Measurements from ENCODE around the gene HSPA1A. TPM values are rescaled to one million over a fixed set of nuclear protein-coding genes. Genes with fewer than 3 reads are reported as not detected.
"Not testable (repeated sequence)": the region's sequence is repeated elsewhere in the genome, so short reads cannot be mapped to it uniquely, and the experiment has no call there.

The HSPA1A gene
- total and polyA plus RNA-seq, 4 donors: 28.8 to 120 (median 77.6) TPM

DNA sequence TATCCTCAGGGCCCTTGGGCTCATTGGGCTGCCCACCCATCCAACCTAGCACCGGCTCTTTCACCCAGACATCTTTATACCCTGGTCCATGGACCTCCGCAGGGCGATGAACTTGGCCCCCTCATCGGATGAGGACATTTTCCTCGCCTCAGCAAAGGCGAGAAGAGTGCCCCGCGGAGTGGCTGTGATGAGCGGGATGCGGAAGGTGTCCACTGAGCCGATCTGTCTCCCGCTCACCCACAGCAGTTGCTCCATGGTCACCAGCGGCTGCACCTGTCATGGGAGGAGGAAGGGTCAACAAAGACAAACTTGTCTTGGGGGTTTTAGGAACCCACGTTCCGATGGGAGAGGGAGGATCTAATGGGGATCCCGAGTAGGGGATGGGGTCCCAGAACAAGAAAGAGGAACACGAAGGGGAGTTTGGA lies 46.6 kb downstream of the HSPA1A start:
- Histone ChIP-seq H3K4me3 (ENCODE audit: low read depth in 1 of 3, low read length in 3 of 3) (peak overlapping the region; percentile 64 to 86 (median 85)), H3K36me3 (ENCODE audit: control insufficient read depth in 4 of 4, insufficient read depth in 3 of 4, low read depth in 1 of 4, low read length in 3 of 4) (peaks cover 9 to 28% (median 12%) of the 10 kb centered on the region in 4 donors), H3K9ac (ENCODE audit: low read depth in 1 of 2, low read length in 2 of 2) (peak overlapping the region; percentile 86 to 88), H3K27me3 (ENCODE audit: control insufficient read depth in 4 of 4, insufficient read depth in 4 of 4, low read length in 3 of 4) (no peaks in the 10 kb centered on the region), H3K9me3 (ENCODE audit: control insufficient read depth in 4 of 4, low read length in 3 of 4) (no peaks in the 10 kb centered on the region), H3K4me1 (ENCODE audit: control insufficient read depth in 4 of 4, insufficient read depth in 4 of 4, low read length in 3 of 4) (peaks cover 11 to 21% (median 17%) of the 10 kb centered on the region in 4 donors), H3K27ac (ENCODE audit: low read depth in 1 of 2, low read length in 2 of 2) (peak overlapping the region; percentile 84 to 85)
- no peak for DNase-seq (ENCODE audit: low spot score)
- TF ChIP-seq, protein P1, sequence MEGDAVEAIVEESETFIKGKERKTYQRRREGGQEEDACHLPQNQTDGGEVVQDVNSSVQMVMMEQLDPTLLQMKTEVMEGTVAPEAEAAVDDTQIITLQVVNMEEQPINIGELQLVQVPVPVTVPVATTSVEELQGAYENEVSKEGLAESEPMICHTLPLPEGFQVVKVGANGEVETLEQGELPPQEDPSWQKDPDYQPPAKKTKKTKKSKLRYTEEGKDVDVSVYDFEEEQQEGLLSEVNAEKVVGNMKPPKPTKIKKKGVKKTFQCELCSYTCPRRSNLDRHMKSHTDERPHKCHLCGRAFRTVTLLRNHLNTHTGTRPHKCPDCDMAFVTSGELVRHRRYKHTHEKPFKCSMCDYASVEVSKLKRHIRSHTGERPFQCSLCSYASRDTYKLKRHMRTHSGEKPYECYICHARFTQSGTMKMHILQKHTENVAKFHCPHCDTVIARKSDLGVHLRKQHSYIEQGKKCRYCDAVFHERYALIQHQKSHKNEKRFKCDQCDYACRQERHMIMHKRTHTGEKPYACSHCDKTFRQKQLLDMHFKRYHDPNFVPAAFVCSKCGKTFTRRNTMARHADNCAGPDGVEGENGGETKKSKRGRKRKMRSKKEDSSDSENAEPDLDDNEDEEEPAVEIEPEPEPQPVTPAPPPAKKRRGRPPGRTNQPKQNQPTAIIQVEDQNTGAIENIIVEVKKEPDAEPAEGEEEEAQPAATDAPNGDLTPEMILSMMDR (IDR thresholded peaks at IDR 0.05; ENCODE audit: low read depth, low read length, missing input control): no peak
- WGBS: 48% methylated on average over 17 of the region's 17 CpGs

DNA sequence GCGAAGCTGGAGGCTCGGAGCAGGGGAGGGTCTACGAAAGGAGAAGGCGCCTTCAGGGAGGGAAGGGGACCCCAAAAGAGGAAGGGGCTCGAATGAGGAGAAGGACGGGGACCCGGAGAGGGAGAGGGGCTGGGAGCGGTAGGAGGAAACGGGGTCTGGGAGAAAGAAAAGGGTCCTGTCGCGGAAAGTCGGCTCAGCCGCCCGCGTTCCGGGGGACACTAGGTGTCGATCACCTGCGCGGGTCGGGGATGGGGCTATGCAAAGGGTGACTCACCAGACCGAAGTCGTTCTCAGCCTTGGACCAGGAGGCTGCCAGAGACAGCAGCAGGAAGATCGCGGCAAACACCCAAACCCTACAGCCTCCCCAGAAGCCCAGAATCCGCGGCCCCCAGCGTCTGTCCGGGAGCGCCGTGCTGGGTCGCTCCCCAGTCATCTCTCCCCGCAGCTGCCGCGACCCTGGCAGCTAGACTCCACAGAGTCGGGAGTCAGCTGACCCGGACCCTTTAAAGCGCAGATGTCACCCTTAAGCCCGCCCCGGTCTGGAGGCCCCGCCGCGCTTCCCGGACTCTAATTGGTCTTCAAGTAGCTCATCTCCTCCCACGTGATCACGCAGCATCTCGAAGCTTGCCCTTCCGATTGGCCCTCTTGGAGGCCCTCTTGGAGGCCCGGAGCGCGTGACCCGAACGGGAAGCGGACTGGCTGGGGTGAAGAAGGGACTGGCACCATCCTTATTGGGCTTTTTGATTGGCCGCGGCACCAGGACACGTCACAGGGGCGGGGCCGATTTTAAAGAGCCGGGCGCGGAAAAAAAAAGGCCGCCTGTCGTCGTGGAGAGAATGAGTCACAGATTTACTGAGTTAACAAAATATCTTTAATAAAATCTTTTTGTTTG lies 47.2 kb downstream of the HSPA1A start, which contains the start of gene NEU1:
Gene NEU1 (minus strand): TSS at position 478 of the 892 bp plus-strand sequence. CDS start 45 bp downstream, at position 433.
- Histone ChIP-seq H3K36me3 (ENCODE audit: control insufficient read depth in 4 of 4, insufficient read depth in 3 of 4, low read depth in 1 of 4, low read length in 3 of 4) (peaks cover 6 to 26% (median 9%) of the 10 kb centered on the region in 4 donors), H3K4me1 (ENCODE audit: control insufficient read depth in 4 of 4, insufficient read depth in 4 of 4, low read length in 3 of 4) (peaks cover 11 to 21% (median 17%) of the 10 kb centered on the region in 4 donors), H3K4me3 (ENCODE audit: low read depth in 1 of 3, low read length in 3 of 3) (peak within 1 kb of the TSS; percentile 66 to 86 (median 85)), H3K9ac (ENCODE audit: low read depth in 1 of 2, low read length in 2 of 2) (peak within 1 kb of the TSS; percentile 86 to 88), H3K9me3 (ENCODE audit: control insufficient read depth in 4 of 4, low read length in 3 of 4) (no peaks in the 10 kb centered on the region), H3K27ac (ENCODE audit: low read depth in 1 of 2, low read length in 2 of 2) (peak within 1 kb of the TSS; percentile 84 to 85), H3K27me3 (ENCODE audit: control insufficient read depth in 4 of 4, insufficient read depth in 4 of 4, low read length in 3 of 4) (no peaks in the 10 kb centered on the region)
- DNase-seq (ENCODE audit: low spot score): peak; percentile 96
- WGBS: under 1% methylated on average over 64 of the region's 64 CpGs
- TF ChIP-seq EGR1 (IDR thresholded peaks at IDR 0.05; ENCODE audit: low read depth in 2 of 2) (peak; percentile 42 to 82), HNF4G (IDR thresholded peaks at IDR 0.05) (no peak), HNF4A (conservative IDR thresholded peaks at IDR 0.05) (peak; percentile 51 to 56), RAD21 (IDR thresholded peaks at IDR 0.05) (peak in 1 of 2 donors; percentile 31), GABPA (IDR thresholded peaks at IDR 0.05 in 1 of 2, conservative IDR thresholded peaks at IDR 0.05 in 1 of 2) (peak in 1 of 2 donors; percentile 76), FOXA1 (IDR thresholded peaks at IDR 0.05) (no peak), TAF1 (conservative IDR thresholded peaks at IDR 0.05) (peak; percentile 87), FOXA2 (IDR thresholded peaks at IDR 0.05) (no peak), NR2F2 (IDR thresholded peaks at IDR 0.05) (peak; percentile 37), YY1 (IDR thresholded peaks at IDR 0.05) (peak; percentile 78), JUND (IDR thresholded peaks at IDR 0.05) (peak; percentile 97 to 98), RXRA (IDR thresholded peaks at IDR 0.05) (peak in 1 of 2 donors; percentile 62), SP1 (IDR thresholded peaks at IDR 0.05) (peak; percentile 87)
- TF ChIP-seq, protein P2, sequence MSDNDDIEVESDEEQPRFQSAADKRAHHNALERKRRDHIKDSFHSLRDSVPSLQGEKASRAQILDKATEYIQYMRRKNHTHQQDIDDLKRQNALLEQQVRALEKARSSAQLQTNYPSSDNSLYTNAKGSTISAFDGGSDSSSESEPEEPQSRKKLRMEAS (IDR thresholded peaks at IDR 0.05): peak; percentile 82
- TF ChIP-seq, protein P3, sequence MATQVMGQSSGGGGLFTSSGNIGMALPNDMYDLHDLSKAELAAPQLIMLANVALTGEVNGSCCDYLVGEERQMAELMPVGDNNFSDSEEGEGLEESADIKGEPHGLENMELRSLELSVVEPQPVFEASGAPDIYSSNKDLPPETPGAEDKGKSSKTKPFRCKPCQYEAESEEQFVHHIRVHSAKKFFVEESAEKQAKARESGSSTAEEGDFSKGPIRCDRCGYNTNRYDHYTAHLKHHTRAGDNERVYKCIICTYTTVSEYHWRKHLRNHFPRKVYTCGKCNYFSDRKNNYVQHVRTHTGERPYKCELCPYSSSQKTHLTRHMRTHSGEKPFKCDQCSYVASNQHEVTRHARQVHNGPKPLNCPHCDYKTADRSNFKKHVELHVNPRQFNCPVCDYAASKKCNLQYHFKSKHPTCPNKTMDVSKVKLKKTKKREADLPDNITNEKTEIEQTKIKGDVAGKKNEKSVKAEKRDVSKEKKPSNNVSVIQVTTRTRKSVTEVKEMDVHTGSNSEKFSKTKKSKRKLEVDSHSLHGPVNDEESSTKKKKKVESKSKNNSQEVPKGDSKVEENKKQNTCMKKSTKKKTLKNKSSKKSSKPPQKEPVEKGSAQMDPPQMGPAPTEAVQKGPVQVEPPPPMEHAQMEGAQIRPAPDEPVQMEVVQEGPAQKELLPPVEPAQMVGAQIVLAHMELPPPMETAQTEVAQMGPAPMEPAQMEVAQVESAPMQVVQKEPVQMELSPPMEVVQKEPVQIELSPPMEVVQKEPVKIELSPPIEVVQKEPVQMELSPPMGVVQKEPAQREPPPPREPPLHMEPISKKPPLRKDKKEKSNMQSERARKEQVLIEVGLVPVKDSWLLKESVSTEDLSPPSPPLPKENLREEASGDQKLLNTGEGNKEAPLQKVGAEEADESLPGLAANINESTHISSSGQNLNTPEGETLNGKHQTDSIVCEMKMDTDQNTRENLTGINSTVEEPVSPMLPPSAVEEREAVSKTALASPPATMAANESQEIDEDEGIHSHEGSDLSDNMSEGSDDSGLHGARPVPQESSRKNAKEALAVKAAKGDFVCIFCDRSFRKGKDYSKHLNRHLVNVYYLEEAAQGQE (IDR thresholded peaks at IDR 0.05): peak; percentile 92
- TF ChIP-seq, protein P4, sequence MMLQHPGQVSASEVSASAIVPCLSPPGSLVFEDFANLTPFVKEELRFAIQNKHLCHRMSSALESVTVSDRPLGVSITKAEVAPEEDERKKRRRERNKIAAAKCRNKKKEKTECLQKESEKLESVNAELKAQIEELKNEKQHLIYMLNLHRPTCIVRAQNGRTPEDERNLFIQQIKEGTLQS (IDR thresholded peaks at IDR 0.05): peak; percentile 67
- TF ChIP-seq, protein P1 (IDR thresholded peaks at IDR 0.05; ENCODE audit: low read depth, low read length, missing input control): no peak

DNA sequence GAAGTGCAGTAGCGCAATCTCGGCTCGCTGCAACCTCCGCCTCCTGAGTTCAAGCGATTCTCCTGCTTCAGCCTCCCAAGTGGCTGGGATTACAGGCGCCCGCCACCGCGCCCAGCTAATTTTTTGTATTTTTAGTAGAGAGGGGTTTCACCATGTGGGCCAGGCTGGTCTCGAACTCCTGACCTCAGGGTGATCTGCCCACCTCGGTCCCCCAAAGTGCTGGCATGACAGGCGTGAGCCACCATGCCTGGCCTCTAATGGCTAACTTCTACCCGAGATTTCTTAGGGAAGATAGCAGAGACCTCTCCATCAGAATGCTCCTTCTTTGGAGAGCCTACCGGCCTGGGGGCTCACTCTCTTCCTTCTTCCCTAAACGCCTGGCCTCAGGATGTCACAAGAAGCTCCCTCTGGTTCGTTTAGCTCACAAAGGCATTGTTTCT lies 48.8 kb downstream of the HSPA1A start:
- 28% methylated on average over 16 of the region's 16 CpGs for WGBS
- peak overlapping the region; percentile 80 to 83 for H3K27ac ChIP-seq (ENCODE audit: low read depth in 1 of 2, low read length in 2 of 2)
- H3K36me3 ChIP-seq (ENCODE audit: control insufficient read depth in 4 of 4, insufficient read depth in 3 of 4, low read depth in 1 of 4, low read length in 3 of 4): peaks cover 4 to 17% (median 5%) of the 10 kb centered on the region in 4 donors
- peak overlapping the region in 1 of 3 donors; percentile 66 for H3K4me3 ChIP-seq (ENCODE audit: low read depth in 1 of 3, low read length in 3 of 3)
- not testable (repeated sequence) for H3K27me3 ChIP-seq (ENCODE audit: control insufficient read depth in 4 of 4, insufficient read depth in 4 of 4, low read length in 3 of 4); DNase-seq (ENCODE audit: low spot score); H3K9me3 ChIP-seq (ENCODE audit: control insufficient read depth in 4 of 4, low read length in 3 of 4); H3K9ac ChIP-seq (ENCODE audit: low read depth in 1 of 2, low read length in 2 of 2)
- H3K4me1 ChIP-seq (ENCODE audit: control insufficient read depth in 4 of 4, insufficient read depth in 4 of 4, low read length in 3 of 4): peaks cover 11 to 21% (median 17%) of the 10 kb centered on the region in 4 donors
